ENCODE results near the gene ERCC4. TPM values are rescaled to one million over a fixed set of nuclear protein-coding genes. Genes with fewer than 3 reads are reported as not detected.

The ERCC4 gene
- polyA plus RNA-seq, 3 donors, result 1.8 to 11.8 (median 5.9) TPM

GRCh38 chr16:13973321-13974023 lies 53.5 kb downstream of the ERCC4 start:
- H3K9ac ChIP-seq (ENCODE audit: insufficient read depth, low read length, poor library complexity, severe bottlenecking), result no peak overlapping the region
- H3K27ac Mint-ChIP-seq, result no peak overlapping the region
- no peak overlapping the region for H3K4me2 ChIP-seq (replicated peaks; ENCODE audit: extremely low read depth, low read length, poor library complexity, severe bottlenecking)
- peaks cover 1 to 10% (median 9%) of the 10 kb centered on the region in 3 donors for H3K27me3 Mint-ChIP-seq (ENCODE audit: low read depth in 3 of 3)
- H3K4me1 ChIP-seq (ENCODE audit: control insufficient read depth in 1 of 2, insufficient read depth in 2 of 2, low read length in 2 of 2), result no peaks in the 10 kb centered on the region
- peaks cover 0 to 3% of the 10 kb centered on the region in 2 donors for H3K27me3 ChIP-seq (ENCODE audit: control insufficient read depth in 2 of 2, insufficient read depth in 2 of 2, low read length in 2 of 2)
- H3K27ac ChIP-seq (ENCODE audit: low read depth in 1 of 2, low read length in 2 of 2), result no peak overlapping the region
- H3K9me3 Mint-ChIP-seq, result peaks cover 2 to 6% (median 2%) of the 10 kb centered on the region in 7 donors
- intact Hi-C loops (cut with micrococcal nuclease), result no loop called here
- H3K4me3 ChIP-seq (replicated peaks in 1 of 3; ENCODE audit: low read depth in 2 of 3, low read length in 3 of 3), result no peak overlapping the region
- H3K4me1 Mint-ChIP-seq, result no peaks in the 10 kb centered on the region
- H3K4me3 Mint-ChIP-seq, result no peak overlapping the region
- H2AFZ ChIP-seq (ENCODE audit: insufficient read depth, low read depth, low read length, poor library complexity, severe bottlenecking), result no peak overlapping the region
- no peaks in the 10 kb centered on the region for H3K36me3 ChIP-seq (replicated peaks in 1 of 2; ENCODE audit: control insufficient read depth in 1 of 2, insufficient read depth in 2 of 2, low read length in 2 of 2)
- no peak for DNase-seq
- no peaks in the 10 kb centered on the region for H4K20me1 ChIP-seq (ENCODE audit: insufficient read depth, low read length)
- no peaks in the 10 kb centered on the region for H3K79me2 ChIP-seq (ENCODE audit: insufficient read depth, low read length)
- TF ChIP-seq CTCF (IDR thresholded peaks at IDR 0.05), result no peak
- 89% methylated on average over 5 of the region's 9 CpGs for WGBS (ENCODE audit: insufficient coverage)
- no peaks in the 10 kb centered on the region for H3K9me3 ChIP-seq (replicated peaks in 1 of 2; ENCODE audit: control insufficient read depth in 1 of 2, insufficient read depth in 1 of 2, low read length in 2 of 2)
- no peaks in the 10 kb centered on the region for H3K36me3 Mint-ChIP-seq

DNA sequence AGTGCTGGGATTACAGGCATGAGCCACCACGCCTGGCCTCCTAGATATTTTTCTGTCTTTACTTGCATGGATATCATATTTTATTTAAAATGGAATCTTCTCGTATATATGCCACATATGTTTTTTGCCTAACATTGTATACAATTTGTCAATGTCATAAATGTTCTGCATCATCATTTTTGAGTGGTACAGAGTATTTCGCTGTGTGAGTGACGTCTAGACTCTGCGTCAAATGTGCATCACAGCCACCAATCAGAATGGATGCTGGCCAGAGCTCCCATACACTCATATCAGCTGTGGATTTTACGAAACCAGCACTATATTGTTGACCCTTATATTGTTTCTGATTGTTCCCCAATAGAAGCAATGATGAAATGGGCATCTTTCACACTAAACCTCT lies 57.2 kb downstream of the ERCC4 start:
- TF ChIP-seq CTCF (IDR thresholded peaks at IDR 0.05), result no peak
- Histone ChIP-seq H3K9me3 (replicated peaks in 1 of 2; ENCODE audit: control insufficient read depth in 1 of 2, insufficient read depth in 1 of 2, low read length in 2 of 2) (peaks cover 0 to 6% of the 10 kb centered on the region in 2 donors), H3K4me1 (ENCODE audit: control insufficient read depth in 1 of 2, insufficient read depth in 2 of 2, low read length in 2 of 2) (no peaks in the 10 kb centered on the region), H3K9ac (ENCODE audit: insufficient read depth, low read length, poor library complexity, severe bottlenecking) (no peak overlapping the region), H3K4me2 (replicated peaks; ENCODE audit: extremely low read depth, low read length, poor library complexity, severe bottlenecking) (no peak overlapping the region), H4K20me1 (ENCODE audit: insufficient read depth, low read length) (no peaks in the 10 kb centered on the region), H3K27me3 (ENCODE audit: control insufficient read depth in 2 of 2, insufficient read depth in 2 of 2, low read length in 2 of 2) (no peaks in the 10 kb centered on the region), H3K4me3 (replicated peaks in 1 of 3; ENCODE audit: low read depth in 2 of 3, low read length in 3 of 3) (no peak overlapping the region), H3K36me3 (replicated peaks in 1 of 2; ENCODE audit: control insufficient read depth in 1 of 2, insufficient read depth in 2 of 2, low read length in 2 of 2) (no peaks in the 10 kb centered on the region), H3K79me2 (ENCODE audit: insufficient read depth, low read length) (no peaks in the 10 kb centered on the region), H3K27ac (ENCODE audit: low read depth in 1 of 2, low read length in 2 of 2) (no peak overlapping the region), H2AFZ (ENCODE audit: insufficient read depth, low read depth, low read length, poor library complexity, severe bottlenecking) (no peak overlapping the region)
- Mint-ChIP-seq H3K4me1 (no peaks in the 10 kb centered on the region), H3K9me3 (peaks cover 3 to 11% (median 5%) of the 10 kb centered on the region in 7 donors), H3K27me3 (ENCODE audit: low read depth in 3 of 3) (peaks cover 0 to 8% (median 3%) of the 10 kb centered on the region in 3 donors), H3K27ac (no peak overlapping the region), H3K36me3 (no peaks in the 10 kb centered on the region), H3K4me3 (no peak overlapping the region)
- intact Hi-C loops (cut with micrococcal nuclease), result no loop called here
- no CpG with 5 or more reads among the region's 6 CpGs for WGBS (ENCODE audit: insufficient coverage)
- DNase-seq, result no peak
